PFSK-1 (cell line): ENCODE measurements around the gene KLK6.

Experiments
- FOXP2 ChIP-seq: optimal IDR thresholded peaks from 2 replicates; pipeline ENCODE3; 2011; ENCODE audit warnings: borderline replicate concordance, control low read depth, inconsistent platforms; ENCODE audit not compliant: insufficient read depth; ENCODE audit errors: extremely low read length, extremely low read depth
- POLR2AphosphoS5 ChIP-seq: IDR thresholded peaks from 2 replicates; pipeline ENCODE4 v1.6.1; 2012; ENCODE audit warnings: low read depth, mild to moderate bottlenecking, control low read depth, low read length, moderate library complexity
- REST ChIP-seq, 2 experiments: IDR thresholded peaks; 2 replicates each; pipeline versions ENCODE4 v1.6.1 to v1.8.0; 2011 to 2012; ENCODE audit warnings: low read depth in 2 of 2, low read length in 2 of 2, control low read depth in 1 of 2, inconsistent platforms in 1 of 2, mild to moderate bottlenecking in 1 of 2, moderate library complexity in 1 of 2; ENCODE audit not compliant: insufficient read depth in 1 of 2
- SIN3A ChIP-seq: IDR thresholded peaks from 2 replicates; pipeline ENCODE4 v1.6.1; 2012; ENCODE audit warnings: mild to moderate bottlenecking, low read length, moderate library complexity, borderline replicate concordance; ENCODE audit not compliant: insufficient read depth
- TAF1 ChIP-seq: IDR thresholded peaks from 2 replicates; pipeline ENCODE4 v1.6.1; 2012; ENCODE audit warnings: low read length, control low read depth, borderline replicate concordance; ENCODE audit not compliant: insufficient read depth

KLK6 gene

GRCh38 chr19:51005248-51005647 is 35.9 kb upstream of the KLK6 start:
- TF ChIP-seq TAF1 (no peak), POLR2AphosphoS5 (no peak), REST (IDR thresholded peaks at IDR 0.05; ENCODE audit: insufficient read depth in 1 of 2, low read depth in 2 of 2, low read length in 2 of 2) (no peak), SIN3A (no peak), FOXP2 (no peak)

GRCh38 chr19:51003316-51003715 is 33.9 kb upstream of the KLK6 start:
- TF ChIP-seq FOXP2 (no peak), POLR2AphosphoS5 (no peak), REST (IDR thresholded peaks at IDR 0.05; ENCODE audit: insufficient read depth in 1 of 2, low read depth in 2 of 2, low read length in 2 of 2) (no peak), TAF1 (no peak), SIN3A (no peak)

- TF ChIP-seq REST (IDR thresholded peaks at IDR 0.05; ENCODE audit: insufficient read depth in 1 of 2, low read depth in 2 of 2, low read length in 2 of 2) (no peak), SIN3A (no peak), FOXP2 (no peak), TAF1 (no peak), POLR2AphosphoS5 (no peak)
These were observed 33.3 kb upstream of the KLK6 start for GRCh38 chr19:51002542-51003311.

GRCh38 chr19:51002089-51002532 is 32.7 kb upstream of the KLK6 start:
- TF ChIP-seq POLR2AphosphoS5, result no peak
- no peak for TF ChIP-seq REST (IDR thresholded peaks at IDR 0.05; ENCODE audit: insufficient read depth in 1 of 2, low read depth in 2 of 2, low read length in 2 of 2)
- TF ChIP-seq TAF1, result no peak
- TF ChIP-seq FOXP2, result no peak
- no peak for TF ChIP-seq SIN3A

- TF ChIP-seq REST (IDR thresholded peaks at IDR 0.05; ENCODE audit: insufficient read depth in 1 of 2, low read depth in 2 of 2, low read length in 2 of 2) (no peak), SIN3A (no peak)
These were observed 32.1 kb upstream of the KLK6 start, which contains the start of gene KLK8 for GRCh38 chr19:51001515-51001914. TSS of gene KLK8 (minus strand) at chr19:51001604. CDS start at chr19:51001167, 437 bp downstream.
